ENCODE data around the gene BMAL1. TPM values are rescaled to one million over a fixed set of nuclear protein-coding genes. Genes with fewer than 3 reads are reported as not detected.

The BMAL1 gene
- total and polyA plus RNA-seq, 2 donors (not counting 1 experiment from before 2014, with no cell fraction given) = 10.7 to 11.2 TPM

DNA sequence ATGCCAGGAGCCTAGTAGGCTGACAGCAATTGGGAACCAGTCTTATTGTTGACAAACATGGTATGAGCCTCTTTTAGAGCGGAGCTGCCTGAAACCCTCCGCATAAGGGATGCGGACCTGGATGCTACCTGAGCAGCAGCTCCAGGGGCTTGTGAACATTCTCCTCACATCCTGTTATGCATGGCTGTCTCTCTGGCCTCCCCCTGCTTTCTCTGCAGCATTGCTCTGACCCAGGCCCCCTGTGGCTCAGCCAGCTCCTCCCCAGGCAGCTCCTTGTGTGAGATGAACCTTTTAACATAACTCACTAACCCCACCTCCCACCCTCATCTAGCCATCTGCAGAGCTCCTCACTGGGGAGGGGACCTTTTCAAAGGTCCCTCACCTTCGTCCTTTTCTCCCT, 6.0 kb downstream of the BMAL1 start:
- DNase-seq (ENCODE audit: low read depth in 2 of 2) = no peak
- peaks cover 8% of the 10 kb centered on the region for H3K4me1 ChIP-seq (ENCODE audit: control insufficient read depth, extremely low read depth, insufficient read depth, low read length)
- H3K79me2 ChIP-seq (ENCODE audit: control insufficient read depth, insufficient read depth, low read length) = peaks cover 30% of the 10 kb centered on the region
- no peaks in the 10 kb centered on the region for H3K36me3 ChIP-seq (ENCODE audit: control insufficient read depth, insufficient read depth, low read length)
- no peaks in the 10 kb centered on the region for H3K9me3 ChIP-seq (ENCODE audit: control insufficient read depth, insufficient read depth, low read depth, low read length)
- H3K9ac ChIP-seq (ENCODE audit: insufficient read depth, low read length) = no peak overlapping the region
- no peak overlapping the region for H3K4me3 ChIP-seq (replicated peaks in 1 of 4; ENCODE audit: control extremely low read depth in 1 of 4, insufficient read depth in 1 of 4, low read depth in 3 of 4, low read length in 4 of 4)
- H3K27ac ChIP-seq (ENCODE audit: insufficient read depth, low read length) = no peak overlapping the region
- no peak overlapping the region for H3K4me2 ChIP-seq (ENCODE audit: extremely low read depth, insufficient read depth, low read length)
- H3K27me3 ChIP-seq (ENCODE audit: control insufficient read depth, insufficient read depth, low read length) = no peaks in the 10 kb centered on the region
- no peak for TF ChIP-seq EZH2 (IDR thresholded peaks at IDR 0.05; ENCODE audit: low read length, missing control alignments)
- TF ChIP-seq, protein P1, sequence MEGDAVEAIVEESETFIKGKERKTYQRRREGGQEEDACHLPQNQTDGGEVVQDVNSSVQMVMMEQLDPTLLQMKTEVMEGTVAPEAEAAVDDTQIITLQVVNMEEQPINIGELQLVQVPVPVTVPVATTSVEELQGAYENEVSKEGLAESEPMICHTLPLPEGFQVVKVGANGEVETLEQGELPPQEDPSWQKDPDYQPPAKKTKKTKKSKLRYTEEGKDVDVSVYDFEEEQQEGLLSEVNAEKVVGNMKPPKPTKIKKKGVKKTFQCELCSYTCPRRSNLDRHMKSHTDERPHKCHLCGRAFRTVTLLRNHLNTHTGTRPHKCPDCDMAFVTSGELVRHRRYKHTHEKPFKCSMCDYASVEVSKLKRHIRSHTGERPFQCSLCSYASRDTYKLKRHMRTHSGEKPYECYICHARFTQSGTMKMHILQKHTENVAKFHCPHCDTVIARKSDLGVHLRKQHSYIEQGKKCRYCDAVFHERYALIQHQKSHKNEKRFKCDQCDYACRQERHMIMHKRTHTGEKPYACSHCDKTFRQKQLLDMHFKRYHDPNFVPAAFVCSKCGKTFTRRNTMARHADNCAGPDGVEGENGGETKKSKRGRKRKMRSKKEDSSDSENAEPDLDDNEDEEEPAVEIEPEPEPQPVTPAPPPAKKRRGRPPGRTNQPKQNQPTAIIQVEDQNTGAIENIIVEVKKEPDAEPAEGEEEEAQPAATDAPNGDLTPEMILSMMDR (conservative IDR thresholded peaks at IDR 0.05 in 1 of 2, IDR thresholded peaks at IDR 0.05 in 1 of 2; ENCODE audit: low read depth in 1 of 2, low read length in 2 of 2) = no peak
- no peak overlapping the region for H2AFZ ChIP-seq (ENCODE audit: low read length)
- no peaks in the 10 kb centered on the region for H4K20me1 ChIP-seq (ENCODE audit: control insufficient read depth, extremely low read depth, insufficient read depth, low read length)

DNA sequence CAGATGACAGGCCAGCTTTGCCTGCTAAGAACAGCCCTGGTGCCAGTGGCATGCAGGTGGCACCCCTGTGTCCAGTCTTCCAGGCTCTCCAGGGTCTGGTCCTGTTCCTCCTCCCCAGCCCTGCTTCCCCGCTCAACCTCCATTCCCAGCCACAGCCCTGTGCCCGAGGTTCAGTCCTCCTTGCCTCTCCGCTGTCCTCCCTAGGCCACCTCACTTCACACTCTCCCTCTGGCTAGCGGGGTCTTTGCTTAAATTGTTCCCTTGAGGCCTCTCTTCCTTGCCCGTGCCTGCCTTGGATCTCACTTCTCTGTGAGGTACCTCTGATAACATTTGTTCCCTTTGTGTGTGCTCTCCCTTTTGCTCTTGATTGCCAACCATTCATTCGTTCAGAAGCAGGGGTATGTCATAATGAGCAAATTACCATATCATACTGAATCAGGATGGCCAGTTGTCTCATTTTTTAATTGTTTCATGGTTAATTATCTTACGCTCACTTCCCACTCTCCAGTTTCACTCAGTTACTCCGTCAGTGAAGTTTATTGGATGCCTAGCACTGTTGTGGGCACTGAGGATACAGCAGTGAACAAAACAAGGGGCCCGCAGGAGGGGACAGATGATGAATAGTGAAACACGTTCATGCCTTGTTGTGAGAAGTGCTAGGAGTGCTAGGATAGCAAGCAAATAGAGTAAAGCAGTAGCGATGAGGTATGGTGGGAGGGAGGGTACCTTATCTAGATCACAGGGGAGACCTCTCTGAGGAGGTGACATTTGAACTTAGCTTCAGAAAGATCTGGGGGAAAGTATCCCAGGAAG, 7.4 kb downstream of the BMAL1 start:
- peaks cover 12% of the 10 kb centered on the region for H3K4me1 ChIP-seq (ENCODE audit: control insufficient read depth, extremely low read depth, insufficient read depth, low read length)
- no peaks in the 10 kb centered on the region for H3K27me3 ChIP-seq (ENCODE audit: control insufficient read depth, insufficient read depth, low read length)
- no peaks in the 10 kb centered on the region for H3K36me3 ChIP-seq (ENCODE audit: control insufficient read depth, insufficient read depth, low read length)
- H3K4me3 ChIP-seq (replicated peaks in 1 of 4; ENCODE audit: control extremely low read depth in 1 of 4, insufficient read depth in 1 of 4, low read depth in 3 of 4, low read length in 4 of 4) = no peak overlapping the region
- no peak overlapping the region for H3K4me2 ChIP-seq (ENCODE audit: extremely low read depth, insufficient read depth, low read length)
- no peak overlapping the region for H2AFZ ChIP-seq (ENCODE audit: low read length)
- no peak for DNase-seq (ENCODE audit: low read depth in 2 of 2)
- H3K27ac ChIP-seq (ENCODE audit: insufficient read depth, low read length) = no peak overlapping the region
- TF ChIP-seq, protein P1 (conservative IDR thresholded peaks at IDR 0.05 in 1 of 2, IDR thresholded peaks at IDR 0.05 in 1 of 2; ENCODE audit: low read depth in 1 of 2, low read length in 2 of 2) = no peak
- H4K20me1 ChIP-seq (ENCODE audit: control insufficient read depth, extremely low read depth, insufficient read depth, low read length) = no peaks in the 10 kb centered on the region
- H3K9ac ChIP-seq (ENCODE audit: insufficient read depth, low read length) = no peak overlapping the region
- H3K9me3 ChIP-seq (ENCODE audit: control insufficient read depth, insufficient read depth, low read depth, low read length) = no peaks in the 10 kb centered on the region
- peaks cover 25% of the 10 kb centered on the region for H3K79me2 ChIP-seq (ENCODE audit: control insufficient read depth, insufficient read depth, low read length)

DNA sequence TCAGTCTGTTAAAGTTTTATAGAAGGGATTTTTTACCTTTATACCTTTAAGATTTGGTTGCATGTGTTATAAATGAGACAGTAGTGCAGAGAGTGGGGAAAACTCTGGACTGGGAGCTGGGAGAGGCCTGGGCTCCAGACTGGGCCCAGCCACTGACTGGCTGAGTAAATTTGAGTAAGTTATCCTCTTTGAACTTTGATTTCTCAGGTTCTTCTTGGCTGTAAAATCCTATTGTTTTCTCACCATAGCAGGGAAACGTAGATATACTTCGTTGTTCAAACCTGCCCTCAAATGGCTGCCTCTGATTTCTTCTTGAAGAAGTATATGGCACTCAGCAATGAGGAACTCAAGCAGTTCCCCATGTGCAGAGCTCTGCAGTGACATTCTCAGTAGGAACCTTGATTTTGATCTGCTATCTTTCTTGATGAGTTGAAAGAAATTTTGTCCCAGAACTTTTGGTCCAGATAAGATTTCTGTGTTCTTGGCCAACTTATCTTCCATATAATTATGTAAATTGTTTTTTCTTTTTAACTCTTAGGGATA, 8.8 kb downstream of the BMAL1 start:
- DNase-seq (ENCODE audit: low read depth in 2 of 2) = no peak
- H4K20me1 ChIP-seq (ENCODE audit: control insufficient read depth, extremely low read depth, insufficient read depth, low read length) = no peaks in the 10 kb centered on the region
- TF ChIP-seq, protein P1 (conservative IDR thresholded peaks at IDR 0.05 in 1 of 2, IDR thresholded peaks at IDR 0.05 in 1 of 2; ENCODE audit: low read depth in 1 of 2, low read length in 2 of 2) = no peak
- TF ChIP-seq EZH2 (IDR thresholded peaks at IDR 0.05; ENCODE audit: low read length, missing control alignments) = no peak
- no peaks in the 10 kb centered on the region for H3K36me3 ChIP-seq (ENCODE audit: control insufficient read depth, insufficient read depth, low read length)
- no peaks in the 10 kb centered on the region for H3K27me3 ChIP-seq (ENCODE audit: control insufficient read depth, insufficient read depth, low read length)
- peaks cover 12% of the 10 kb centered on the region for H3K4me1 ChIP-seq (ENCODE audit: control insufficient read depth, extremely low read depth, insufficient read depth, low read length)
- H3K9ac ChIP-seq (ENCODE audit: insufficient read depth, low read length) = no peak overlapping the region
- H3K9me3 ChIP-seq (ENCODE audit: control insufficient read depth, insufficient read depth, low read depth, low read length) = no peaks in the 10 kb centered on the region
- H3K4me3 ChIP-seq (replicated peaks in 1 of 4; ENCODE audit: control extremely low read depth in 1 of 4, insufficient read depth in 1 of 4, low read depth in 3 of 4, low read length in 4 of 4) = no peak overlapping the region
- peaks cover 21% of the 10 kb centered on the region for H3K79me2 ChIP-seq (ENCODE audit: control insufficient read depth, insufficient read depth, low read length)
- no peak overlapping the region for H3K27ac ChIP-seq (ENCODE audit: insufficient read depth, low read length)
- no peak overlapping the region for H2AFZ ChIP-seq (ENCODE audit: low read length)
- no peak overlapping the region for H3K4me2 ChIP-seq (ENCODE audit: extremely low read depth, insufficient read depth, low read length)

All from fibroblast of lung (primary cell).